ENCODE results near the gene KDR. TPM values are rescaled to one million over a fixed set of nuclear protein-coding genes. Genes with fewer than 3 reads are reported as not detected.

Gene KDR
- total and polyA plus RNA-seq, 10 of the 15 experiments (the other 5 are each of a cell fraction or from before 2014, with no cell fraction given) = 0.04 to 0.13 TPM; not detected in 8

DNA sequence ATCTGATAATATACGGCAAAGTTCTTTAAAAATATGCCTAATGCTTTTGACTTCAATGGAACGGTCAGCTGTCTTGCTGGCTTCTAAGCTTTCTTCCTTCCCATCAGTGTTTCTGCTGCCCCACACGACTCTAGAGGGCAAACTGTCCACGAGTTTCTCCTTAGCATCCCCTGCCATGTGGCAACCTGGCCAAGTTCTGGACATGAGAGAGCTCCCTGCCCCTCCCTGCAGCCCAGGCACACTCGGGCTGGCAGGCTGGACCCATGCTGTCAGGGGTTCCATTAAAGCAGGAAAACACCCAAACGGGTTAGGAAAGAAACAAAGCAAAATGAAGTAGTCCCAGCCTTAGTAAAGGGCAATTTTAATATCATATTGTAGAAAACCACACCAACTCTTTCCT, 38.8 kb downstream of the KDR start:
- Histone ChIP-seq H3K4me1 (ENCODE audit: control insufficient read depth, insufficient read depth, low read length) (no peaks in the 10 kb centered on the region), H2AFZ (ENCODE audit: control insufficient read depth, low read depth, low read length) (no peak overlapping the region), H4K20me1 (ENCODE audit: control insufficient read depth, insufficient read depth) (no peaks in the 10 kb centered on the region), H3K4me2 (ENCODE audit: control insufficient read depth, insufficient read depth) (no peak overlapping the region), H3K9me3 (replicated peaks; ENCODE audit: control insufficient read depth, insufficient read depth, low read length) (no peaks in the 10 kb centered on the region), H3K27me3 (replicated peaks in 1 of 2; ENCODE audit: control insufficient read depth in 2 of 2, insufficient read depth in 2 of 2, low read length in 1 of 2) (no peaks in the 10 kb centered on the region), H3K4me3 (no peak overlapping the region), H3K27ac (ENCODE audit: control insufficient read depth, insufficient read depth) (no peak overlapping the region), H3K79me2 (ENCODE audit: control insufficient read depth, insufficient read depth, low read length) (no peaks in the 10 kb centered on the region), H3K9ac (ENCODE audit: control insufficient read depth, insufficient read depth, low read length) (no peak overlapping the region), H3K36me3 (ENCODE audit: control insufficient read depth in 2 of 2, insufficient read depth in 2 of 2, low read length in 1 of 2) (no peaks in the 10 kb centered on the region)
- in situ Hi-C loops (cut with MboI) (no loop called here), intact Hi-C loops (cut with micrococcal nuclease; ENCODE audit: unreplicated experiment) (no loop called here)
- DNase-seq (ENCODE audit: low read depth, low spot score) = no peak
- no peak for ATAC-seq
- ChIA-PET POLR2A (no interaction called here), CTCF (no interaction called here), RAD21 (ENCODE audit: unreplicated experiment) (no interaction called here), SMC1A (ENCODE audit: uncharacterized antibody, unreplicated experiment) (no interaction called here)
- 14% methylated on average over 6 of the region's 6 CpGs for WGBS (ENCODE audit: insufficient coverage, insufficient replicate concordance, low lambda C conversion rate, missing lambda C conversion rate)
- no peak for TF ChIP-seq NFIC (IDR thresholded peaks at IDR 0.05; ENCODE audit: low read depth, low read length)
- TF ChIP-seq BMI1 (IDR thresholded peaks at IDR 0.05; ENCODE audit: borderline replicate concordance) = no peak
- no peak for TF ChIP-seq GATAD2B (conservative IDR thresholded peaks at IDR 0.05; ENCODE audit: low read depth)
- TF ChIP-seq NBN (IDR thresholded peaks at IDR 0.05) = no peak
- no peak for FAIRE-seq
- BruUV-seq (replicated peaks) = no TSS peak

DNA sequence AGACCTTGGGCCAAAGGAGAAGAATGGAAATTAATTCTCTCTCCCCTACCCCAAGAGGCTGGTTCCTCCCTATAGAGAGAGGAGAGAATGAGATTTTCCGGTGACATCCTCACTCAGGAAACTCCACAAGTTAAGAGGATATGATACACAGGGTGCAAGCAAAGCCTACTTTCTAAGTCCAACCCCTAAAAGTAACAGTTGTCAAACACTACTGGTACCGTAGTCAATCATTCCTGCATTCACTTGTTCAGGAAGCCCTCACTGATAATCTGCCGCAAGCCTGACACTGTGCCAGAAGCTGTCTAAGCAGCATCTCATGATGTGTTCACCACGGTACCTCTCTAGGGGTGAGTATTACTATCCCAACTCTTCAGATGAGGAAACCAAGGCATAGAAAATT, 41.7 kb downstream of the KDR start:
- Histone ChIP-seq H3K4me2 (ENCODE audit: control insufficient read depth, insufficient read depth) (no peak overlapping the region), H3K27me3 (replicated peaks in 1 of 2; ENCODE audit: control insufficient read depth in 2 of 2, insufficient read depth in 2 of 2, low read length in 1 of 2) (no peaks in the 10 kb centered on the region; a peak in 1 of 4 replicates), H3K79me2 (ENCODE audit: control insufficient read depth, insufficient read depth, low read length) (no peaks in the 10 kb centered on the region), H3K27ac (ENCODE audit: control insufficient read depth, insufficient read depth) (no peak overlapping the region), H3K4me1 (ENCODE audit: control insufficient read depth, insufficient read depth, low read length) (no peaks in the 10 kb centered on the region), H3K4me3 (no peak overlapping the region), H3K36me3 (ENCODE audit: control insufficient read depth in 2 of 2, insufficient read depth in 2 of 2, low read length in 1 of 2) (no peaks in the 10 kb centered on the region), H3K9ac (ENCODE audit: control insufficient read depth, insufficient read depth, low read length) (no peak overlapping the region), H3K9me3 (replicated peaks; ENCODE audit: control insufficient read depth, insufficient read depth, low read length) (no peaks in the 10 kb centered on the region), H2AFZ (ENCODE audit: control insufficient read depth, low read depth, low read length) (no peak overlapping the region), H4K20me1 (ENCODE audit: control insufficient read depth, insufficient read depth) (no peaks in the 10 kb centered on the region)
- CTCF ChIA-PET = interaction anchor here (1.2 kb wide), 1 partner anchor 132 kb away, joined by 3 read pairs; no protein-coding TSS in a partner anchor
- no peak for ATAC-seq
- POLR2A ChIA-PET = no interaction called here
- FAIRE-seq = no peak
- RAD21 ChIA-PET (ENCODE audit: unreplicated experiment) = no interaction called here
- WGBS (ENCODE audit: insufficient coverage, insufficient replicate concordance, low lambda C conversion rate, missing lambda C conversion rate) = 58% methylated on average over 4 of the region's 4 CpGs
- no TSS peak for BruUV-seq (replicated peaks)
- intact Hi-C loops (cut with micrococcal nuclease; ENCODE audit: unreplicated experiment) (no loop called here), in situ Hi-C loops (cut with MboI) (no loop called here)
- no peak for DNase-seq (ENCODE audit: low read depth, low spot score)
- SMC1A ChIA-PET (ENCODE audit: uncharacterized antibody, unreplicated experiment) = no interaction called here
- TF ChIP-seq POU2F2 (IDR thresholded peaks at IDR 0.05; ENCODE audit: borderline replicate concordance, low read depth, low read length) = no peak
- no peak for TF ChIP-seq RCOR1 (conservative IDR thresholded peaks at IDR 0.05; ENCODE audit: low read depth, low read length)
- TF ChIP-seq MEF2B (IDR thresholded peaks at IDR 0.05; ENCODE audit: partially characterized antibody, poor library complexity, severe bottlenecking) = no peak
- no peak for TF ChIP-seq DPF2 (IDR thresholded peaks at IDR 0.05)
- TF ChIP-seq, protein P1, sequence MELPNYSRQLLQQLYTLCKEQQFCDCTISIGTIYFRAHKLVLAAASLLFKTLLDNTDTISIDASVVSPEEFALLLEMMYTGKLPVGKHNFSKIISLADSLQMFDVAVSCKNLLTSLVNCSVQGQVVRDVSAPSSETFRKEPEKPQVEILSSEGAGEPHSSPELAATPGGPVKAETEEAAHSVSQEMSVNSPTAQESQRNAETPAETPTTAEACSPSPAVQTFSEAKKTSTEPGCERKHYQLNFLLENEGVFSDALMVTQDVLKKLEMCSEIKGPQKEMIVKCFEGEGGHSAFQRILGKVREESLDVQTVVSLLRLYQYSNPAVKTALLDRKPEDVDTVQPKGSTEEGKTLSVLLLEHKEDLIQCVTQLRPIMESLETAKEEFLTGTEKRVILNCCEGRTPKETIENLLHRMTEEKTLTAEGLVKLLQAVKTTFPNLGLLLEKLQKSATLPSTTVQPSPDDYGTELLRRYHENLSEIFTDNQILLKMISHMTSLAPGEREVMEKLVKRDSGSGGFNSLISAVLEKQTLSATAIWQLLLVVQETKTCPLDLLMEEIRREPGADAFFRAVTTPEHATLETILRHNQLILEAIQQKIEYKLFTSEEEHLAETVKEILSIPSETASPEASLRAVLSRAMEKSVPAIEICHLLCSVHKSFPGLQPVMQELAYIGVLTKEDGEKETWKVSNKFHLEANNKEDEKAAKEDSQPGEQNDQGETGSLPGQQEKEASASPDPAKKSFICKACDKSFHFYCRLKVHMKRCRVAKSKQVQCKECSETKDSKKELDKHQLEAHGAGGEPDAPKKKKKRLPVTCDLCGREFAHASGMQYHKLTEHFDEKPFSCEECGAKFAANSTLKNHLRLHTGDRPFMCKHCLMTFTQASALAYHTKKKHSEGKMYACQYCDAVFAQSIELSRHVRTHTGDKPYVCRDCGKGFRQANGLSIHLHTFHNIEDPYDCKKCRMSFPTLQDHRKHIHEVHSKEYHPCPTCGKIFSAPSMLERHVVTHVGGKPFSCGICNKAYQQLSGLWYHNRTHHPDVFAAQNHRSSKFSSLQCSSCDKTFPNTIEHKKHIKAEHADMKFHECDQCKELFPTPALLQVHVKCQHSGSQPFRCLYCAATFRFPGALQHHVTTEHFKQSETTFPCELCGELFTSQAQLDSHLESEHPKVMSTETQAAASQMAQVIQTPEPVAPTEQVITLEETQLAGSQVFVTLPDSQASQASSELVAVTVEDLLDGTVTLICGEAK (IDR thresholded peaks at IDR 0.05; ENCODE audit: borderline replicate concordance) = no peak
- TF ChIP-seq, protein P2, sequence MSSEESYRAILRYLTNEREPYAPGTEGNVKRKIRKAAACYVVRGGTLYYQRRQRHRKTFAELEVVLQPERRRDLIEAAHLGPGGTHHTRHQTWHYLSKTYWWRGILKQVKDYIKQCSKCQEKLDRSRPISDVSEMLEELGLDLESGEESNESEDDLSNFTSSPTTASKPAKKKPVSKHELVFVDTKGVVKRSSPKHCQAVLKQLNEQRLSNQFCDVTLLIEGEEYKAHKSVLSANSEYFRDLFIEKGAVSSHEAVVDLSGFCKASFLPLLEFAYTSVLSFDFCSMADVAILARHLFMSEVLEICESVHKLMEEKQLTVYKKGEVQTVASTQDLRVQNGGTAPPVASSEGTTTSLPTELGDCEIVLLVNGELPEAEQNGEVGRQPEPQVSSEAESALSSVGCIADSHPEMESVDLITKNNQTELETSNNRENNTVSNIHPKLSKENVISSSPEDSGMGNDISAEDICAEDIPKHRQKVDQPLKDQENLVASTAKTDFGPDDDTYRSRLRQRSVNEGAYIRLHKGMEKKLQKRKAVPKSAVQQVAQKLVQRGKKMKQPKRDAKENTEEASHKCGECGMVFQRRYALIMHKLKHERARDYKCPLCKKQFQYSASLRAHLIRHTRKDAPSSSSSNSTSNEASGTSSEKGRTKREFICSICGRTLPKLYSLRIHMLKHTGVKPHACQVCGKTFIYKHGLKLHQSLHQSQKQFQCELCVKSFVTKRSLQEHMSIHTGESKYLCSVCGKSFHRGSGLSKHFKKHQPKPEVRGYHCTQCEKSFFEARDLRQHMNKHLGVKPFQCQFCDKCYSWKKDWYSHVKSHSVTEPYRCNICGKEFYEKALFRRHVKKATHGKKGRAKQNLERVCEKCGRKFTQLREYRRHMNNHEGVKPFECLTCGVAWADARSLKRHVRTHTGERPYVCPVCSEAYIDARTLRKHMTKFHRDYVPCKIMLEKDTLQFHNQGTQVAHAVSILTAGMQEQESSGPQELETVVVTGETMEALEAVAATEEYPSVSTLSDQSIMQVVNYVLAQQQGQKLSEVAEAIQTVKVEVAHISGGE (CRISPR knock-in tag; IDR thresholded peaks at IDR 0.05) = no peak
- no peak for TF ChIP-seq RB1 (IDR thresholded peaks at IDR 0.05; ENCODE audit: borderline replicate concordance)
- no peak for TF ChIP-seq SMAD1 (IDR thresholded peaks at IDR 0.05; ENCODE audit: low read depth, partially characterized antibody)
